Stimulated activated CD4-positive, alpha-beta T cell treated with anti-CD3 and anti-CD28 coated beads, Interleukin-1b, Interleukin-23, amount 100 ng/mL, for 4 hours (primary cell): ENCODE data around the gene EPX.

Experiments used
- DNase-seq, 2 donors: peaks; one replicate each; pipeline ENCODE4 v3.0.0-alpha.2; 2020; ENCODE audit warnings: low read depth in 2 of 2

The EPX gene

DNA sequence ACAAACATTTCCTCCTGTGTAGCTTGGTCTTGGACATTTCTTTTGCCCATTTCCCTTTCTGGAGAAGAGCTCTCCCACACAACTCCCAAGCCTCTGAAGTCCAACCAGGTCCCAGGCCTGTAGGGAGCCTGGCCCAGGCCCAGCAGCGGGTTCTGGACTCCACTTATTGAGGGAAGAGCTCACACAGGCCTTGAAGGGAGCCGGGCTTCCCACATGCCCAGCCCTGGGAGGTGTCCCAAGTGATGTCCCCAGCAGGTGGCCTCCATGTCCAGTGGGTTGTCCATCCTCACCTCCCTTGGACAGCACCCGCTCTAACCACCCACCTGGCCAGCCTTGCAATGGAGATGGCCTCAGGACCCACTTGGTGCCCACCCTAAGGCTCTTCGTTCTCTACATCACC is 5.9 kb upstream of the EPX start:
- no peak for DNase-seq

DNA sequence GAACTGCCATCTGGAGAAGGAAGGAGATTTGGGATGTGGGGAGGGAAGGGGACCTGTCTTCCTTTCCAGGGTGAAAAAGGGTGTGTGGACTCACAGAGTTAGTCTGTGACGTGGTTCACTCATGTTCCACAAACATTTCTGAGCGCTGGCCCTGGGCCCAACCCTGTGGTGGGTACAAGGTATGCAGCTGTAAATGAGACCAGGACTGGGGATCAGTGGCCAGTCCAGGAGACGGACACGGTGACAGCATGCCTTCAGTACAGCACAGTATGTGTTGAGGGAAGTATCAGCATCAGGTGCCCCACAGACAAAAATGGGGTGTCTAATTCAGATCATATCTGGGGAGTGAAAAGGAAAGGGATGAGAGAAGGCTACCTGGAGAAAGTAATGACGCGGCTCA is 5.5 kb upstream of the EPX start:
- no peak for DNase-seq

DNA sequence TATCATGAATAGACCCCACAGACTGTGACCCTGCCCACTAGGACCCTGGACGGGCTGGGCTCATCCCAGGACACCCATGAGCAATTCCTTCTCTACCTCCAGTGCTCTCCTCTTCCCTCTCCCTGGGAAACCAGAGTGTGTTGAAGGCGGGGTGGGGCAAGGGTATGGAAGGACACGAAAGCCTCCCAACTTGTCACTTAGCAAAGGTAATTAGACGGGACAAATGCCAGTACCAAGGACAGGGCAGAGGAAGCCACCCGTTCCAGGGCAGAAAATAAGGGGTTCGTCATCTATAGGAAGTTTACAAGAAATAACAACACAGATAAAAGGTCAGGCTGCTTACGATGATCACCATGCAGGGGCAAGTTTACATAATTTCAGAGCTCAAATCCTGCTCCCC is 4.9 kb upstream of the EPX start:
- DNase-seq = no peak

DNA sequence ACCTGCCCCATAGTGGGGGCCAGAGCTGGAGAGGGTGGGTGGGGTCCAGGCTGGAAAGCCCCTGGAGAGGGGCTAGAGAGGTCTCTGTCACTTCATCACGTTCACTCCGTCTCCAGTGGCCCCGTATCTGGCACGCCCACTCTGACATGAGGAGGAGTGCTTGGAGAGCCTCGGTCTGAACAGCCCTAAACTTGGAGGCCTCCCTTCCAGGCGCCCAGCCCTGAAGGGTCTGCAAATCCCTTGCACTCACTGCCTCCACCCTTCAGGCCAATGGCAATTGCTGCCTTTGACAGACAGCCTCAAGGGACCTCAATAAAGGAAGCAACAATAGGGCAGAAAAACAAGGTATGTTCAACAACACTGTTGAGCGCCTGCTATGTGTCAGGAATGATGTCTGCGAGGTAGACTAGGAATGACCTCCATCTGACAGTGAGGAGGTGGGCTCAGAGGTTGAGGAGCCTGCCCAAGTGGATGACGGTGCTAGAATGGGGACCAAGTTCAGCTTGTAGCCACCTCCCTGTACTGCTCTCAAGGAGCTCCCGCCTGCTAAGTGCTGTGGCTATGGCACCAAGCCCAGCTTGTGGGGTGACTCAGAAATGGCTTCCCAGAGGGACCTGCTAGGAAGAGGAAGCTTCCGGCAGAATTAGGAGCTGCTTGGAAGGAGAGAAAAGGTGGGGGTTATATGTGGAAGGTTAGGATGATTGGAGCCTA is 2.9 kb upstream of the EPX start:
- DNase-seq = no peak

DNA sequence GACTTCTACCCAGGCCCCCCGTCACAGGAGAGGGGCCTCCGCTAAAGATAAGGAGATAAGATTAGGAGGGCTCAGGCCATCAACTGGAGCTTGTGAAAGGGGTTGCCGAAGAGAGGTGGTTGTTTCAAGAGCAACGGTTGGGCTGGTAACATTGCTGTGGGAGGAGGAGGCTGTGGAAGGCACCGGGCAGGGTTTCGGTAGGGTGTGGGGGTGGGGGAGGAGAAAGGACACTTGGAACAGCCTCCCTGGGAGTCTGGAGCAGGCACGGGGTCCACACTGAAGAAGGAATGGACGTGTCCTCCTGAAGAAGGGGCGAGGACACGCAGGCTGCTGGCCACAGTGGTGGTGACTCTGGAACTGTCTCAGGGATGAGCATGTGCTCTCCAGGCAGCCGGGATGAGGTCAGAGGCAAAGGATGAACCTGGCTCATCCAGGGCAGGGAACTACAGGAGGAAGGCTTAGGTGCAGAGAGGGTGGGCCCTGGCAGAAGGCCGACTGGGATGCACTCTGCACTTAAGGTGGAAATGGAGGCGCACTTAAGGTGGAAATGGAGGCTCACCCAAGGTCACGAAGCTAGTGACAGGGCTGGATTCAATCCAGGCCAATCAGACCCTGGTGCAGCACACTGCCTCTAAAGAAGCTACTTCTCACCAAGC is 1.2 kb upstream of the EPX start:
- DNase-seq = no peak

DNA sequence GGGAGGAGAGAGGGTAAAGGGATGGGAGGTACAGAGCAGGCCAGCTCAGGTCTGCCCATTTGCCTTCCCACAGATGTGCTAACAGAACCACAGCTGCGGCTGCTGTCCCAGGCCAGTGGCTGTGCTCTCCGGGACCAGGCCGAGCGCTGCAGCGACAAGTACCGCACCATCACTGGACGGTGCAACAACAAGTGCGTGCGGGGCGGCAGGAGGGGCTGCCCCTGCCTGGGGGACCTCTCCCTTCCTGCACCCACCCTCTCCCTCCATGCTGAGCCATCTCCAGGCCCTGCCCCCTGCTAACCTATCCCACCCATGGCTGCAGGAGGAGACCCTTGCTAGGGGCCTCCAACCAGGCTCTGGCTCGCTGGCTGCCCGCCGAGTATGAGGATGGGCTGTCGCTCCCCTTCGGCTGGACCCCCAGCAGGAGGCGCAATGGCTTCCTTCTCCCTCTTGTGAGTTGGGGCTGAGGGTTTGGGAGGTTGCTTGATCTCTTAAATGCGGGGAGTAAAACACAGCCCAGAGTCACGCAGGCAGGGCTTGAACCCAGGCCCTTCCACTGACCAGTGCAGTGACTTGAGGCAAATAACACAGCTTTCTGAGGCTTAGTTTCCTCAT is 1.2 kb downstream of the EPX start:
- no peak for DNase-seq

DNA sequence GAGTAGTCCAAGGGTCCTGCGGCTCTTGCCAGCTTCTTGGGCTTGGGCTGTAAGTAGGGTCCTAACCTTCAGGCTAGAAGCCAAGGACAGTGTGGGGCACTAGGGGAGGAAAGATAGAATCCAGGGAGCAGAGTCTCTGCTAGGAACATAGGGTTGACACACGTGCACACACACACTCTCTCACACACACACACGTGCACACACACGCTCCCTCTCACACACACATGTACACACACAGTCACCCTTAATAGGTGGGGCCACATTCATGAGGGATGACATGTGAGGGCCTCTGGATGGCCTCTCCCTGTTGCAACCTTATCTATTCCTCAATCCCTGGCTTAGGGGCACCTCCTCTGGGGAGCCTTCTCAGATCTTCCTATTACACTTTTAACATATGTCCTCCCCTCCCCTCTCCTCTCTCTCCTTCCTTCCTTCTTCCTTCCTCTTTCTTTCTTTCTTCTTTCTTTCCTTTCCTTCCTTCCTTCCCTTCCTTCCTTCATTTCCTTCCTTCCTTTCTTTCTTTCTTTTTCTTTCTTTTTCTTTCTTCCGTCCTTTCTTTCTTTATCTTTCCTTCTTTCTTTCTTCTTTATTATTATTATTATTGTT is 3.1 kb downstream of the EPX start:
- no peak for DNase-seq

DNA sequence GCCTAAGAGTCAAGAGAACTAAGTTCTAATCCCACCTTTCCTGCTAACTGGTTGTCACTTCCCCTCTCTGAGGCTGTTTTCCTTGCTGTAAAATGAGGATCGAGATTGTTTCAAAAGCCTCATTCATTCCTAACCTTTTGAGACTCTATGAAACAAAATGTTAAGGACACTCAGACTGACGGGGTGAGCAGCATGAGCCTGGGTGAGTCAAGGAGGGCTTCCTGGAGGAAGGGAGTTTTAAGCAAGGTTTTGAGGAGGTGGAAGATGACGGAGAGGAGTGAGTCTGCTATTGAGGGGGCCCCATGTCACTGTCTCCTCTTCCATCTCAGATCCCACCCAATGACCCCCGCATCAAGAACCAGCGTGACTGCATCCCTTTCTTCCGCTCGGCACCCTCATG is 4.1 kb downstream of the EPX start:
- no peak for DNase-seq

DNA sequence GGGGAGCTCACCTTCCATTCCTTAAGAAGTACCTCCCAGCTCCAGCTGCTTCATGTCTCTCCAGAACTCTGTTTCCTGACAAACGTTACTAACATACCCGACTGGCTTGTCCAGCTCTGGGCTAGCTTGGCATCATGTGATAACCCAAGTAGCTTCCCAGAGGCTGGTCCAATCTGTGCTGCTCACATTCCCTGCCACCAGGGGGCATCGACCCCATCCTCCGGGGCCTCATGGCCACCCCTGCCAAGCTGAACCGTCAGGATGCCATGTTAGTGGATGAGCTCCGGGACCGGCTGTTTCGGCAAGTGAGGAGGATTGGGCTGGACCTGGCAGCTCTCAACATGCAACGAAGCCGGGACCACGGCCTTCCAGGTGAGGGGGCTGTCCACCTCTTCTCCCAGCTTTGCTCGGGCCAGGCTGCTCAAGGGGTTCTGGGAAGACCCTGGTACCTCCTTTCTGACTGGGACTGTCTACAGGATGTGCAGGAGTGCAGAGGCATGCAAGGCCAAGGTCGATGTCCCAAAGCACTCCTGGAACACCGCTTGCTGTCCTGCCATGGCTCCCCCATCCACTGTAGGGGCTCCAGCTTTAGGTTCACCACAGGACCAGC is 7.6 kb downstream of the EPX start:
- DNase-seq = peak; percentile 34 to 50

DNA sequence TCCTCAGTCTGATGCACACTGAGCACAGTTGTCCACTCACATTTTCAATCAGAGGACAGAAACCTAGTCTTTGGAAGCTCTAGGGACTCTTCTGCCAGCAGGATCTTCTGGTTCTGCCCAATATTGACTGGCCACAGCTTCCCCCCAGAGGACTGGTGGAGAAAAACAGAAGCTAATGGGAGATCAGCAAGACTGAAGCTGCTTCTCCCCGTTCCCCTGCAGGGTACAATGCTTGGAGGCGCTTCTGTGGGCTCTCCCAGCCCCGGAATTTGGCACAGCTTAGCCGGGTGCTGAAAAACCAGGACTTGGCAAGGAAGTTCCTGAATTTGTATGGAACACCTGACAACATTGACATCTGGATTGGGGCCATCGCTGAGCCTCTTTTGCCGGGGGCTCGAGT is 10.3 kb downstream of the EPX start:
- DNase-seq = no peak

DNA sequence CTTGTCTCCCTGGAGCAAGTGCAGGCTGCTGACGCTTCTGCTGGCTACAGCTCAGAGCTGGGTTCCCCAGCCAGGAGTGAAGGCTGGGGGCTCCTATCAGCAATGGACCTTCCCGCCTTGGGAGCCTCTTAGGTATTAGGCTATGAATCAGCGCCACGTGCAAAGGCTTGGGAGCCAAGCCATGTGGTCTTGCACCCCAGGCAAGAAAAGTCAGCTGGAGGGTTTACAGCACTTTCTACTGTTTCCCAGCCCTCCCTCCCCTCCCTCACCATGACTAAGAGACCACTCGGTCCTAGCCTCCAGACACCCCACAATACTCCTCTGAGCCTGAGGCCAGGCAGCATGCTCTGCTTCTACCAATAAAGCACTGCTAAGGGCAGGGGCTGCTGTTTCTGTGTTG is 12.3 kb downstream of the EPX start:
- DNase-seq = no peak

DNA sequence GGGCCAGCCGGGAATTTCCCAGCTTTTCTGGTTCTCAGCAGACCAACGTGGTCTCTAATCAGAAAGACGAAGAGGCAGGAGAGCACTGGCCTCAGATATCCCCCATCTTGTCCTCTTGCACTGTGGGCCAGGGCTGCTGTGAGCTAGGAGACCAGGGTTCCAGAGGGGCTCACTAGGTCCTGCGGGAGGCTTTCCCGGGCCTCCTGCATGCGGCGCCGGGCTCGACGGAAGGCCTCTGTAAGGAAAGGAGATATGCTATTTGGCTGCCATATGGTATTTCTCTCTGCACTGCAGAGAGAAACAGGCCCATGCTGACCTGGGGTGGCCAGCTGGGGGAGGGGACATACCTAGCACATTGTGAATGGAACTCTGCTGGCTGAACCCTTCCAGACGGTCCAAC is 13.4 kb downstream of the EPX start:
- DNase-seq = no peak

DNA sequence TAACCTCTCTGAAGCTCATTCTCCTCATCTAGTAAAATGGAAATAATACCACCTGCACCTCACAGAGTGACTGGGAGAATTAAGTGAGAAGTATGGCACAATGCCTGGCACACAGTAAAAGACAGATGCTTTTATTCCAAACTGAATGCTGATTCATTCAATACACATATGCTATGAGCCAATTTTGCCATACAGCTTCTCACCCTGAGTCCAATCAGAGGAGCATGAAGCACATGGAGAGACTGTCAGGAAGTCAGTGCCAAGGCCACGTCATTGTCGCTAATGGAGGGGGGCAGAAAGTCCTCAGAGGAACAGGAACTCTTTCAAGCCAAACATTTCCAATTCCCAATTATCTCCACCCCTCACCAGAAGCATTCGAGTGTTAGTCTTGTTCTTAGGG is 14.9 kb downstream of the EPX start:
- DNase-seq = no peak

DNA sequence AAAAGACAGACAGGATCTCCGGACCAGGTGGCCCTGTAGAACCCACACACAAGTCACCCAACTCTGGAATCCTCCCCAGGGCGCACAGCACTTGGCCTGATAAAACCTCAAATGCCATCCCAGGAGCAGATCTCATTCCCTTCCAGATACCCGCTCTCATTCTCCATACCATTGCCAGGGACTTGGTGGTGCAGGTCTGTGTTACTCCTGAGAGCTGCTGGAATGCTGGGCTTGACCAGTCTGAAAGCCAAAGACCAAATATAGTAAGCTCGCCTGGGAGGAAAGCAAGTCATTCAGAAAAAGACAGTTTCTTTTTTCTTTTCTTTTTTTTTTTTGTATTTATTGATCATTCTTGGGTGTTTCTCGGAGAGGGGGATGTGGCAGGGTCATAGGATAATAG is 15.8 kb downstream of the EPX start:
- no peak for DNase-seq

DNA sequence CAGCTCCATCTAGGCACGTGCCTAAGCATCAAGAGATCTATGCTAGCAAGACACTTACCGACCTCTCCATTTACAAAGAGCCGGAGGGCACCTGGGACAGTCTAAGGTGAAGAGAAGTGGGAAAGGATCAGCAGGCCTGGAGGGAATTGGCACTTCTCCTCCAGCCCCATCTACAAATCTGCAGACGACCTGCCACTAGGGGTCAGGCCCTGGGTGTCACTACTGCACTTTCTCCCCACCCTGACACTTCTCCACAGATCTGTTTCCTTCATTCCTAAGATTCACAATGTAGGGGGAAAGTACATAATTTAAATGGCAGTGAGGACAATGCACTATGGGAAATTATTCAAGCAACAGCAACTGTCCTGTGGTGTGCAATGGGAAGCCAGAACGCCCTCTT is 18.4 kb downstream of the EPX start:
- DNase-seq = no peak

DNA sequence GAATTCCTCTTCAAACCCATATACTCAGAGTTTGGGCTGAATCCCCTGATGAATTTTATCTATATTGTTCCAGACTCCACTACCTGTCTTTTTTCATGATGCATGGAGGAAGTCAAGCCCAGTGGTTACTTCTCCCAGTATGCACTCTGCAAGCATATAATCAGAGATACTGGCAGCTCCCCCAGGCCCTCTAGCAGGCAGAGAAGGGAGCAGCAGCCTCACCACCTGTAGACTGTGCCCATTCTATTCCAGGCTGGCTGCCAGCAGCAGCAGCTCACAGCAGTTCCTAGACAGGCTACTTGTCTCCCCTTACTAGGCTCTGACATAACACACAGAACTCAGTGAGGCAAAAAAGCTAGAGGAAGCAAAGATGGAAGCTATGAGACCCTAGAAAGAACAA is 23.2 kb downstream of the EPX start:
- no peak for DNase-seq

DNA sequence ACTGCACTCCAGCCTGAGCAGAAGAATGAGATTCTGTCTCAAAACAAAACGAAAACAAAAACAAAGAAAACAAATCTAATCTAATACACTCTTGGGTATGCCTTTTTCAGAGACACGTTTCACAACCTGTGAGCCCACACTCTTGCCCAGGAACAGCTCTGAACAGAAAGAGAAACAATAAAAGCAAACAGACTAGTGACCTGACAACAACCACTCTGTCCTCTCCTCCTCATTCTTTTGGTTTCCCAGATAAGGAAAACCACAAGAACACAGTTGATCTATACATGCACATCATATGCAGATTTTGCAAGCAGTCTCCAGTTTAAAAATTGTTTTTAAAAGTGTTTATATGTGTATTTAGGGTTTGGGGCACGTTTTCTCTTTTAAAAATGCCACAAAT is 25.2 kb downstream of the EPX start:
- DNase-seq = no peak

DNA sequence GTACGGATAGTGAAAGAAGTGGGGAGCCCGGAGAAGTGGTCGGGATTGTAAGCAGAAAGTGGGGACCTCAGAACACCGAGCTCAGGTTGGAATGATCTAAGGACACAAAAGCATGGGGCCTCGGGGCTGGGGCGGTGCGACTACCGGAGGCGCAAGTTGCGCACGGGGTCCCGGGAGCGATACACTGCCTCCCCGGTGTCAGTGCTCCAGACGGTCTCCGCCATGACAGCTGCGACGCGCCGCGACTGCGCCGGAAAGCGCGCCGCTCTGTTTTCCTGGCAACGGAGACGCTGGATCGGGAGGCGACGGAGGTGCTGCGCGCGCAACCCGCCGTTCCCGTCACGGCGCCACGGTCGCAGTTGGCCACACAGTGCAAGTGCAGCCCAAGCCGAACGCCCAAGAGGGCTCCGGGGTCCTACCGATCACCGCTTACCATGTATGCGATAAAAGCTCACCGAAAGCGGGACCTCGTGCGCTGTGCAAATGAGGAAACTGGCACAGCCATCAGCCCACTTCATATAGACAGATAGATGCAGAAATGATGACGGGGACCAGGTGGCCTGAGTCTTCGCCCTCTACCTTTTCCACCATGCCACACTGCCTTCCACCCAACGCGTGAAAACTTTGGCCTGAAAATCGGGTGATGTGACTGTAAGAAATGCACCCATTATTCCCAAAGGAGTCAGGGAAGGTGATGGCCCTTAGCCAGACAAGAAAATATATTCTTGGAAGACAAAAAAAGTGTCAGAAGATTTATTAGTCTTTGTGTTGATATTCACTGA is 26.7 kb downstream of the EPX start, which contains the start of gene MKS1:
Gene MKS1, minus strand, starts transcription at position 249 of the 782 bp plus-strand sequence. Its CDS starts 25 bp downstream, at position 224.
- DNase-seq = peak; percentile 91 to 93

DNA sequence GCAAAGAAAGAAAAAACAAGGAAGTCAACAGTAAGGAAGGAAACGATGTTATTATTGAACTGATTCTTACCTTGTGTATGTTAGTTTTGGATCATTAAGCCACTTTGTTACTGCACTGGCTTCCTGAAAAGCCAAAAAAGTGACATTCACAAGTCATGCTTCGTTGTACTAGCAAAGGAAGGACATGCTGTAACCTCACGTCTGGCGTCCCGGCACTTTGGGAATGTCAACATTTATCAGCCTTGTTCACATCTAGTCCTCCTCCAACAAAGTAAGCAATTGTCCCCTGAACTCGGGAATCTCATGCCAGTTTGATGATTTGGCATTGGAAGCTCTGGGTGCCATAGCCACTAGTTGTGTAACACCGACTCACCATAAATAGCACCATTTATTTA is 27.3 kb downstream of the EPX start:
- no peak for DNase-seq

DNA sequence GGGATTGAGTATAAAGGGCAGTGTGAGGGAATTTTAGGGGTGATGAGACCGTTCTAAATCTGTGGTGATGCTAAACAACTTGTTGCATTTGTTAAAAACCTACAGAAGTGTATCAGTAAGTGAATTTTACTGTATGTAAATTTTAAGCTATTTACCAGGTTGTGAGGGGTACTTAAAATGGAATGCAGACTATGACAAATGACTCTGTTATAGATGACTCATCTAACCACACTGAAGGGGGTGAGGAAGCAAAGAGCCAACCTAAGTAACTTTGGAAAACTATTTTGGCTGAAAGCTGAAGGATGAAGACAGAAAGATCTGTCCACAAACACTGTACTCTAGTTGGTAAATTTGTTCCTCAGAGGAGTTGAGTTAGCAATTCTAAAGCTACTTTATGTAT is 31.8 kb downstream of the EPX start:
- DNase-seq = no peak

DNA sequence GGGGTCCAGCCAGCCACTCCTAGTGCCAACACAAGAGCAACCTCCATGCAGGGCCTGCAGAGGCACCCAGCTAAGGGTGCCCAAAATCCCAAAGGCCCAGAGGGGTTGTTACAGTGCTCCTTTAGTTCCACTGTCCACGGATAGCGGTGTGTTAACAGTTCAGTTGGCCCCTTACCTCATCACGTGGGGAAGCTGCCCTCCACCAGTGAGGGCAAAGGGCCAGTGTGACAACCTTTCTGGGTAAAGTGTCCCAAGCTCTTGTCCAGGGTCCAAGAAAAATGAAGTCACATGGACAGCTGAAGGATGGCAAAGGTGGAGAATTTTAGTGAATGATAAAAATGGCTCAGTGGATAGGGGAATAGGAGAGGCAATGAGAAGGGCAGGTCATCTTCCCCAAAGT is 35.2 kb downstream of the EPX start:
- no peak for DNase-seq

DNA sequence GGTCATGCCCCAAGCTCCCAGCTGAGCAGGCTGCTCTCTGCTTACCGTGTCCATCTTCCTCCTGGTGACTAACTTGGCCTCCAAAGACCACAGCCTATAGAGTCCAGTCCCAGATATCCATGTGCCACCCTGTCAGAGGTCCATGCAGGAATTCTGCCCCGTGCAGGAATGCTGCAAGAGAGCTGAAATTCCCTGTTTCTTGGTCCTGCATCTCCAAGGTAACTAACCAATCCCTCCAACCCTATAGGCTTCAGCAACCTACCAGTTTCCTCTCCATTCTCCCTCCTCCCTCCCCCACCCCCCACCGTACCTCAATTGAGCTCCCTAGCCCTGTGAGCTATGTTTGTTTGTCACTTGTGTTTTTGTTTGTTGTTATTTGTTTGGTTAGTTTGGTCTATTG is 36.2 kb downstream of the EPX start:
- DNase-seq = no peak
